ENCODE data around the gene CAPN2.
A peak's percentile ranks its signal among the peaks of the same experiment; 100 is the strongest.
"Not testable (repeated sequence)": the region's sequence is repeated elsewhere in the genome, so short reads cannot be mapped to it uniquely, and the experiment has no call there.

The CAPN2 gene

DNA sequence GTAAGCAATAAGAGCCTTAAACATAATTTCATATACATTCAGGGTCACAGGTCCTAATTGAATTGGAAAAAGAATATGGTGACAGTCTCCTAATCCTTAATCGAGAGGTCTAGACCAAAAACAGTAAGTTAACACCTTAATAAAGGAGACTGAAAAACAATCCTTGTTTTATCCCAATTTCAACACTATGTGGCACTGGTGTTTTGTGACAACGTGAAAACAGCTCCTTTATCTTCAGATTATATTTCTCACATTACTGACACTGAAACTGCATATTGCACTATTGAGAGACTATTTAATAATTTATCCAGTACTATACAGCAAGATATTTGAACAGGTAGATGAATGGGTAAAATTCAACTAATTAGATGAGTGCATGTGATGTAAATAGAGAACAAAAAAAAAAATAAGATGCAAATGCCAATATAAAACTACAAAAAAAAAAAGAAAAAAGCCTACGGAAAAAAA is 99.3 kb downstream of the CAPN2 start:
- H3K36me3 Mint-ChIP-seq, result peaks cover 27% of the 10 kb centered on the region
- no peaks in the 10 kb centered on the region for H3K27me3 Mint-ChIP-seq
- H3K4me1 Mint-ChIP-seq, result peaks cover 18% of the 10 kb centered on the region
- H3K27ac Mint-ChIP-seq, result no peak overlapping the region
- no peak overlapping the region for H3K4me3 Mint-ChIP-seq
- ATAC-seq (ENCODE audit: low read depth) (peak; percentile 71), DNase-seq (ENCODE audit: low spot score in 2 of 2) (peak in 1 of 2 donors; percentile 28)
- no peaks in the 10 kb centered on the region for H3K9me3 Mint-ChIP-seq

DNA sequence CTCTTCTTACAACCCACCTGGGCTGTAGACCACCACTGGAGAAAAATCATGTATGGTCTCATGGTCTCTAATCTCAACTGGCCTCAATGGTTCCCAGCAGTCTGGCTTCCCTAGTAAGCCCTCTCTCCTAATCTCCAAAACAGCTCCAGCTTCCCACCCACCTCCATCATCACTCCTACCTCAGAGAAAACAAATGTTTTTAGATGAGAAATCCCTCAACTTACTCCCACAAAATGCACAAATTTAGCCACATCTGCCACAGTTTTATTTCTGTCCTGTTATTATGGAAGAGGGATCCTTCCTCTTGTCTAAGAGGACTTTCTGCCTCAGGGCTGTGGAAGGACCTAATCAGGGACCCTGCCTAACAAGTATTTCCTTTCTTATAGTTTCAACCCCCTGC is 101.3 kb downstream of the CAPN2 start:
- Mint-ChIP-seq H3K4me3 (no peak overlapping the region), H3K4me1 (peaks cover 18% of the 10 kb centered on the region), H3K9me3 (no peaks in the 10 kb centered on the region), H3K27ac (peak overlapping the region; percentile 9), H3K36me3 (peaks cover 20% of the 10 kb centered on the region), H3K27me3 (no peaks in the 10 kb centered on the region)
- DNase-seq (ENCODE audit: low spot score in 2 of 2) (no peak), ATAC-seq (ENCODE audit: low read depth) (no peak)

GRCh38 chr1:223815020-223815853 is 102.9 kb downstream of the CAPN2 start:
- Mint-ChIP-seq H3K36me3 (peaks cover 24% of the 10 kb centered on the region), H3K4me3 (no peak overlapping the region), H3K27me3 (no peaks in the 10 kb centered on the region), H3K27ac (peak overlapping the region; percentile 58), H3K4me1 (peaks cover 18% of the 10 kb centered on the region), H3K9me3 (no peaks in the 10 kb centered on the region)
- DNase-seq (ENCODE audit: low spot score in 2 of 2) (no peak), ATAC-seq (ENCODE audit: low read depth) (no peak)

- Mint-ChIP-seq H3K4me3 (no peak overlapping the region), H3K27ac (peak overlapping the region; percentile 58), H3K4me1 (peaks cover 19% of the 10 kb centered on the region), H3K9me3 (no peaks in the 10 kb centered on the region), H3K27me3 (no peaks in the 10 kb centered on the region), H3K36me3 (peaks cover 22% of the 10 kb centered on the region)
- no peak for DNase-seq (ENCODE audit: low spot score in 2 of 2)
- ATAC-seq (ENCODE audit: low read depth), result no peak
Observed at GRCh38 chr1:223815865-223816264, 103.5 kb downstream of the CAPN2 start.

GRCh38 chr1:223817265-223817664 is 104.9 kb downstream of the CAPN2 start:
- not testable (repeated sequence) for ATAC-seq (ENCODE audit: low read depth); H3K27ac Mint-ChIP-seq; H3K4me3 Mint-ChIP-seq; H3K9me3 Mint-ChIP-seq; H3K27me3 Mint-ChIP-seq; DNase-seq (ENCODE audit: low spot score in 2 of 2)
- Mint-ChIP-seq H3K4me1 (peaks cover 23% of the 10 kb centered on the region), H3K36me3 (peaks cover 22% of the 10 kb centered on the region)

DNA sequence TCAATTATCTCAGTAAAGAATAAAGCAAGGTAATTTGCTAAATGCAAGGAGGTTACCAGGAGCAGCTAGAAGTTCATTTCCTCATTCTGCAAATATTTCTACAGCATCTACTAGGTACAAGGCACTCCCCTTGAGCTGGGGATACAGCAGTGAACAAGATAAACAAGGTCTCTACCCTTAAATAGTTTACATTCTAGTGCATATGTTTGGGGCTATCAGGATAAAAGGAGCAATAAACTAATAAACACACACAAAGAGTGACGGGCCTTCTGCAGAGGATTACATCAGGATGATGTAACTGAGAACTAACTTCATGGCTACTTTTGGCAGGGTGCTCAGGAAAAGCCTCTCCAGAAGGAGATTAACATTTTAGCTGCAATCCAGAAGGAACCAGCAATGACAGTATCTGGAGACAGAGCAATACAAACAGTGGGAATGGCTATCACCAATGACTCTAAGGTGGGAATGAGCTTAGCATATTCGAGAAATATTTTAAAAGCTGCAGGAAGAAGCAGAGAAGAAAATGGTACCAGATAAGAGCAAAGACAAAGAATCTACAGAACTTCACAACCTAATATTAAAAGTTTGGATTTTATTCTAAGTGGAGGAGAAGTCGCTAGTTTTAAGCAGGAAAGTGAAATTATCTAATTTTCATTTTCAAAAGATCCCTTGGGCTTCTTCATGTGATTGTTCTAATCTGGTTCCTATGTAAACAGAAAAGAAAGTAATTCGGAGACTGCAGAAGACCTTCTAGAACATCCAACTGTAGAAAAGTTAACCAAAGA is 107.6 kb downstream of the CAPN2 start:
- H3K9me3 Mint-ChIP-seq, result no peaks in the 10 kb centered on the region
- ATAC-seq (ENCODE audit: low read depth) (no peak), DNase-seq (ENCODE audit: low spot score in 2 of 2) (no peak)
- peaks cover 8% of the 10 kb centered on the region for H3K36me3 Mint-ChIP-seq
- no peaks in the 10 kb centered on the region for H3K27me3 Mint-ChIP-seq
- no peak overlapping the region for H3K4me3 Mint-ChIP-seq
- H3K27ac Mint-ChIP-seq, result peak overlapping the region; percentile 66
- peaks cover 23% of the 10 kb centered on the region for H3K4me1 Mint-ChIP-seq

DNA sequence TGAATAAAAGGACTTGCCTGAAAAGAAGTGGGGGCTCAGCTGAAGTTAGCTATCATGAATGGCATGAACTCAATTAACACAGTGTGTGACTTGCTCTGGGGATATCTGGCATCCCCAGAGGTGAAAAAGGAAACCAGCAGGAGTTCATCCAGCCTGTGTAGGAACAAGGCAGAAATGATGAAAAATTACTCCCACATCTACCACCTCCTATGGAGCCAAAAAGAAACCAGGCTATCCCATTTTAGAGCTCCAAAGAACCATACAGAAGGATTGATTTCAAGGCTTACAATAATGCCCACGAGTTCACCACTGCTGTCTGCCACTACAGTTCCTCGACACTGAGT is 108.1 kb downstream of the CAPN2 start:
- Mint-ChIP-seq H3K27ac (peak overlapping the region; percentile 66), H3K4me1 (peaks cover 22% of the 10 kb centered on the region), H3K9me3 (no peaks in the 10 kb centered on the region), H3K27me3 (no peaks in the 10 kb centered on the region), H3K36me3 (peaks cover 6% of the 10 kb centered on the region), H3K4me3 (no peak overlapping the region)
- ATAC-seq (ENCODE audit: low read depth) (no peak), DNase-seq (ENCODE audit: low spot score in 2 of 2) (no peak)

- H3K27ac Mint-ChIP-seq, result peak overlapping the region; percentile 66
- H3K4me1 Mint-ChIP-seq, result peaks cover 25% of the 10 kb centered on the region
- DNase-seq (ENCODE audit: low spot score in 2 of 2) (no peak), ATAC-seq (ENCODE audit: low read depth) (no peak)
- no peaks in the 10 kb centered on the region for H3K27me3 Mint-ChIP-seq
- H3K9me3 Mint-ChIP-seq, result no peaks in the 10 kb centered on the region
- H3K4me3 Mint-ChIP-seq, result no peak overlapping the region
- peaks cover 6% of the 10 kb centered on the region for H3K36me3 Mint-ChIP-seq
Observed at GRCh38 chr1:223820971-223821370, 108.6 kb downstream of the CAPN2 start.

DNA sequence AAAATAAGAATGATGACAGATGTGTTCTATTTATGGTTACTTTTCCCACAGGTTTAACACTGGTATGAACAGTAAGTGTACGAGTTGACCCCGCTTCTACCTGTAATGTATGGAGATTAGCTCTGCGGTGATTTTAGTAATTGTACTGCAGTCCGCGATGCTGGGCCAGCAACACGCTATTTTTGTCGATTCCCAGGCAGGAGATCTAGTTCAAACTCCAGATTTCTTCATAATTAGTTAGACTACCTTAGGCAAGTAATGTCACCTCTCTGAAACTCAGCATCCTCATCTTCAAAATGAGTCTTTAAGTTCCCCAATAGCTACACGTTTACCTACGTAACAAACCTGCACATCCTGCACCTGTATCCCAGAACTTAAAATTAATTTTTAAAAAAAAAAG is 111.9 kb downstream of the CAPN2 start:
- ATAC-seq (ENCODE audit: low read depth) (no peak), DNase-seq (ENCODE audit: low spot score in 2 of 2) (no peak)
- H3K36me3 Mint-ChIP-seq, result peaks cover 6% of the 10 kb centered on the region
- no peaks in the 10 kb centered on the region for H3K9me3 Mint-ChIP-seq
- H3K27ac Mint-ChIP-seq, result no peak overlapping the region
- no peaks in the 10 kb centered on the region for H3K27me3 Mint-ChIP-seq
- H3K4me1 Mint-ChIP-seq, result peaks cover 39% of the 10 kb centered on the region
- H3K4me3 Mint-ChIP-seq, result no peak overlapping the region

- ATAC-seq (ENCODE audit: low read depth), result no peak
- Mint-ChIP-seq H3K4me1 (peaks cover 40% of the 10 kb centered on the region), H3K27ac (peak overlapping the region; percentile 2), H3K9me3 (no peaks in the 10 kb centered on the region), H3K36me3 (peaks cover 6% of the 10 kb centered on the region), H3K27me3 (no peaks in the 10 kb centered on the region), H3K4me3 (no peak overlapping the region)
- no peak for DNase-seq (ENCODE audit: low spot score in 2 of 2)
Observed at GRCh38 chr1:223824712-223825111, 112.4 kb downstream of the CAPN2 start.

All from memory B cell (primary cell).